ENCODE results near the gene ZNF497.
A peak's percentile ranks its signal among the peaks of the same experiment; 100 is the strongest.
"Not testable (repeated sequence)": the region's sequence is repeated elsewhere in the genome, so short reads cannot be mapped to it uniquely, and the experiment has no call there.

ZNF497 gene

GRCh38 chr19:58362272-58362994 lies at the start of gene ZNF497:
Gene ZNF497 (minus strand): TSS chr19:58362751. CDS start chr19:58357635, 5,116 bp downstream.
- peak; percentile 97 for DNase-seq

DNA sequence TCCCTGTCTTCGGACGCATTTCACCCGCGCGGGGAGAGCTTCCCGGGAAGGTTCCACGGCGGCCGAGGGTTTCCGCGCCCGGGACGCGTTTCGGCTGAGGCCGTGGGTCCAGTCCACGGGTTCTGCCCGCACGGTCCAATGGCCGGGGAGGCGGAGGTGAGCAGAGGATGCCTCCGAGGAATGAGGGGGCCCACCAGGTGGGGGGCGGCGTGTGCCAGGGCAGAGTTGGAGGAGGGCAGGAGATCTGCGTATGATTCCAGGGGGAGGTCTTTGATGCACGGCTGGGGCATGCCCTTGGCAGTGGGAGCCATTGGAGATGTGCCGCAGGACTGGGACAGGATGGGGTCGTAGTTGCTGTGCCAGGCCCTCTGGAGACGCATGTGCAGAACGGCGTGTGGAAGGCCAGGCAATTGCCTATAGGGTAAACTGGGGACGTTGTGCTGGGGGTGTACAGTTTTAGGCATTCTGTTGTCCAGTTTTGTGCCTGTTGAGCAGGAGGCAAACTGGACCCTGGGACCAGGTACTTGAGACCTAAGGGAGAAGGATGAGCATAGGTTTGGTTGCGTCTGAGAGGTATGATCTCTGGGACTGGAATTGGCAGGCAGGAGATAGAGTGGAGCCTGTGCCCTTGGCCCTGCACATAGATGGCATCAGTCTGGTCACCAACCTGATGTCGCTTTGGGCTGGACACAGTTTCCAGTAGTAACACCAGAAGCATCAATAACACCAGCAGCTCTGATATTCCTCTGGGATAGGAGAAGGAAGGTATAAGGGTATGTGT lies 46.6 kb upstream of the ZNF497 start:
- no peak for DNase-seq

DNA sequence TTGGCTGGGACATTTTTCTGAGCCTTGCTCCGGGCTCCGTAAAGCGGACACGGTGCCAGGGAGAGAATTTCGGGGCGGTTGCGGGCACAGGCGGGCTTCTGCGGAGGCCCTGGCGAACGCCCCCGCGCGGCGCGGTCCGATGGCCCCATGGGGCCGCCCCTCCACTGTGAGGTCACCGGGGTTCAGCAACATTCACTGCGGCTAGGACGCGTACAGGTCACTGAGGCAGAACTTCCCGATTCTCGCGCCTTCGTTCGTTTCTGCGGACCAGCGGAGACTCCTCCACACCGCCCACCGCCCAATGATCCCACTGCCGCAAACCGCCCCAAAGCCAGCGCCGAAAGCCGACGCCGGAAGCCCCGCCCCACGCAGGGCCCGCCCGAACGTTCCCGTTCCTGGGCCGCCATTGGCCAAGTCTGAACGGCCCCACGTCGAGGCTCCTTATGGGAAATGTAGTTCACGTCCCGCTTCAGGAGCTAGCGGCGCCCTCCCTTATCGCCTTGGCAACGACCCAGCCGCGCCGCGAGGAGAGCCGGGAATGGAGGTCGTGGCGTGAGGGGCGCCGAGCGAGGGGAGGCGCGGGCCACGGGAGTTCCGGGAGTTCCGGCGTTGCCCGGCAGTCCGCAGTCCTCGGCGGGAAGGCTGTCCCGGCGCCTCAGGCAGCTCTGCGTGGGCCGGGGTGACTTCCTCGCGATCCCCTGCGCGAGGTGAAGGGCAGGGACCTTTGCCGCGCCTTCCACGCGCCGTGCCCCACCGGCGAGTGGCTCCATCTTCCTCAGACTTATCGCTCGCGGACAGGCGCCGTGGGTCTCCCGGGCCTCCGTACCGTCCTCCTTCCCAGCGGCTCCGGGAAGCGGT lies 45.8 kb upstream of the ZNF497 start, which contains the start of gene ZNF584:
TSS of gene ZNF584 (plus strand) at position 498 of the 858 bp plus-strand sequence. CDS start 499 bp downstream, outside the sequence.
- DNase-seq: peak; percentile 95

DNA sequence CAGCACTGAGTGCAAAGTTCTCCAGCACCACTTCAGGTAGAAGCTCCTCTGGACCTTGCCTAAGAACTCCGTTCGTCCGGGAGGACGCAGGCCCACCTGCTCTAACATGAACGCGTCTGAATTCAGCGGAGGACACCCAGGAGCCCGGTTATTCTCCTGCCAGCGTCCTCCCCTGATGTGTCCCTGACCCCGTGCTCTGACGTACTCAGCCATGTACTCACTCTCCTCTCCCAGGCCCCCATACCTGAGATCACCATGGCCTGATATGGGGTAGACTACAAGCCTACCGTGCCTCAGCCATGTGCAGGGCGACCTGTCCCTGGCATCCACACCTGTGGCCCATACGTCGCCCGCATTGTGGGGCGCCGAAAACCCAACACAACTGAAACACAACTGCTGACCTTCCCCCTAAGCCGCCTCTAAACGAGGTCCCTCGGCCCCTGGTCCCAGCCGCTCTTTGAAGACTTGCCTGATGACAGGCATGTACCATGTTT lies 45.2 kb upstream of the ZNF497 start:
- no peak for DNase-seq

DNA sequence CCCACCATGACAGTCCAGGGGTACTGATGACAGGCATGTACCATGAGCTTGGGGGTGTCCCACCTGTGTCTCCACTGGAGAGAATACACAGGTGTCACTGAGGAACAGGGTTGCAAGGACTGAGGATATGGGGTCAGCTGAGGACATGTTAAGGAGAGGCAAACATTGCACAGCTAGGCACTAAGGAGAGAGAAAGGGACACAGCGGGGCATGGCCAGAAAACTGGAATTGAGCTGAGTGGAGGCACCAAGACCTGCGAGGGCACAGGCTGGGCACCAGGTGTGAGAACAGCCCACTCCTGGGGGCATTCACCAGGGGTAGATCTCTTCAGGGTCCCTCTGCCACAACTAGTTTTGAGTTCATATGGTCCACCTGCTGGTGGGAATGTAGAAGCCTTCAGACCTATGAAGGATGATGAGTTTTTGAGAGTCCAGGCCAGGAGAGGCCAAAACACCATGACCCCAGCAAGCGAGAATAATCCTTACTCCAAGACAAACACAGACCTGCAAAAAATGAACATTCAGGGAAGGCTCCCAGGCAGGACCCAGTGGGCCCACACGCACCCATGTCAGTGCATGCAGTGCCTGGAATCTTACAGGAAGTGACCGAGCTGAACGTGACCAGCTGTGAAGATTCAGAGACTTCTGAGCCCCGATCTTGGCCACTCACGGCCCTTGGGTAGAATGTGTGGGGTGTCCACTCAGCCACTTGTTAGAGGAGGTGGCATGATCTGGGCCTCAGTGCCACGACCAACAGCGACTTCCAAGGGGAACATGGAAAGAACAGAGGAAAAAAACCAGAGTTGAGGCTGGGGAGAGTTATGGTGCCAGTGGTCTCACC lies 44.5 kb upstream of the ZNF497 start:
- DNase-seq: no peak

GRCh38 chr19:58403920-58404478 lies 41.4 kb upstream of the ZNF497 start:
- not testable (repeated sequence) for DNase-seq

DNA sequence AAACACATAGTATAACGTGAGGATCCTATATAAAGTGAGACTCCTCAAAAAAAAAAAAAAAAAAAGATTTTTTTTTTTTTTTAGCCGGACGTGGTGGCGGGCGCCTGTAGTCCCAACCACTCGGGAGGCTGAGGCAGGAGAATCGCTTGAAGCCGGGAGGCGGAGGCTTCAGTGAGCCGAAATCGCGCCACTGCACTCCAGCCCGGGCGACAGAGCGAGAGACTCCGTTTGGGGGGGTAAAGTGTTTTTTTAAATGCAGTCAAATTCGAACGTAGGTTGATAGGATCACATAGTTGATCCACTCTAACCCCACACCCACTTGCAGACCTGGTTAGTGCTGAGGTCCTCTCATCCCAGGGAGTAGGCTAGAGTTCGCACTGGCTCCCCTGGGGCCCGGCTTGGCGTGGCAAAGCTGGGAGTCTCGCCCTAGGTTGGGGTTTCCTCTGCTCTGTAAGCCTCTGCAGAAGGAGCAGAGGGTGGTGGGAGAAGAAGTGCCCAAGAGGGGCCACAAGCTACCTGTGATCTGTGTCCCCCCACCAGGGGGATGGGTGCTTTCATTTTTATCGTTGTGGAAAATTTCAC lies 39.4 kb upstream of the ZNF497 start:
- DNase-seq: no peak

GRCh38 chr19:58400916-58401839 lies 38.6 kb upstream of the ZNF497 start:
- DNase-seq: peak; percentile 100

GRCh38 chr19:58400316-58400915 lies 37.9 kb upstream of the ZNF497 start:
- DNase-seq: no peak

DNA sequence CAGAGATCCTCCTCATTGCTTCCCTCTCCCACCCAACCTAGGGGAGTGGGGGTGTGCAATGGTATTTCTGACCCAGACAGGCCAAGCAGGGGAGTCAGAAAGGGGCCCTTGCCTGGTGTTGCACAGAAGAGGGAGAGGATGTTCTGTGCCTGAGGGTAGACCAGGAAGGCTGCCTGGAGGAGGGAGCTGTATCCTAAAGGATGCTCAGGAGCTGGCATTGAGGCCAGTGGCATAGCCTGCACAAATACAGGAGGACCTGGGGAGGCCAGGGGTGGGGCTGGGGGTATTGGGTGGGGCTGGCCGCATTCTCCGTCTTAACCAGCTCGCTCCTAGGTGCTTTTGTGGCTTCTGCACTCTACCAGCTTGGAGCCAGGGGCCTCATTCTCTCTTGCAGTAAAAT lies 37.4 kb upstream of the ZNF497 start:
- no peak for DNase-seq

DNA sequence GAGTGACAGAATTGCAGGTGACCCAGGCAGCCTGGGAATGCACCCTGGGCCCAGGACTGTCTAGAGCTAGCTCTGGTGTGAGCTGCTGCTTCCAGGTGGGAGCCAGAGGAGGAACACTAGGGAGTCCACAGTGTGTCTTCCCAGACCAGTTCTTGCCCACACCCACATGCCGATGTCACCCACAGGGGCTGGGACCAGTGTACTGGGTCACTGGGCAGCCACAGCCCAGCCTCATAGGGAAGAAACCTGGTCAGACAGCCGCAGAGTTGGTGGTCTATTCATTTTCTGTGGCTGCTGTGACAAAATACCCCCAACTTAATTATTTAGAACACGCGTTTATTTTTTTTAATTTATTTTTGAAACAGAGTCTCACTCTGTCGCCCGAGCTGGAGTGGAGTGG lies 36.0 kb upstream of the ZNF497 start:
- no peak for DNase-seq

GRCh38 chr19:58398087-58398486 lies 35.5 kb upstream of the ZNF497 start:
- DNase-seq: no peak

- no peak for DNase-seq
Measured at GRCh38 chr19:58397533-58398037, 35.0 kb upstream of the ZNF497 start.

- DNase-seq: no peak
Measured at GRCh38 chr19:58396691-58397532, 34.4 kb upstream of the ZNF497 start.

GRCh38 chr19:58395979-58396627 lies 33.6 kb upstream of the ZNF497 start:
- no peak for DNase-seq

GRCh38 chr19:58395220-58395978 lies 32.8 kb upstream of the ZNF497 start, which contains the start of gene RNF225:
Gene RNF225 (plus strand): TSS chr19:58395656. CDS start chr19:58396090, 434 bp downstream.
- DNase-seq: no peak

DNA sequence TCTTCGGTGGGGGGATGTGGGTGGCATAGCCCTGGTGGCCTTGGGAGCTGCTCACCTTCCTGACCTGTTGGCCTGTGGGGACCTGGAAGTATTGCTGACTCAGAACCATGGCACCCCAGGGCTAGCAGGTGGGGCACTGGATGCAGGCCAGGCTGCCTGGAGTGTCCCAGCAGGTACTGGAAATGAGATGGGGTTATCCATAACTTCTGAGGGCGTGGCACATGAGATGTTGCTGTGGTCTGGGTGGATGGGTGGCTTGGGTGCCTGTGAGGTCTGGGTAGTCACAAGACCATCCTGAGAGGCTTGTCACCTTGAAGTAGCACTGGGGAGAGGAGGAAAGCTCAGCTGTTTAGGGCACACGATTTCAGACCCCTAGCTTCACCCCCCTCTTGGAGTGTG lies 32.3 kb upstream of the ZNF497 start:
- no peak for DNase-seq

Measured in inflammatory macrophage treated with lipopolysaccharide for 4 hours (primary cell).